Measurements from ENCODE around the gene SELE. TPM values are rescaled to one million over a fixed set of nuclear protein-coding genes. Genes with fewer than 3 reads are reported as not detected.
"Not testable (repeated sequence)": the region's sequence is repeated elsewhere in the genome, so short reads cannot be mapped to it uniquely, and the experiment has no call there.

The SELE gene
- total RNA-seq, 2 experiments from 2014 or later: not detected

GRCh38 chr1:169694304-169695075 lies 39.4 kb downstream of the SELE start:
- POLR2A ChIA-PET: interaction anchor here (0.9 to 2.4 kb wide), 3 partner anchors 12 to 108 kb away, joined by 4 to 6 read pairs (median 5); partner anchors contain the start of gene F5
- peak; percentile 79 for DNase-seq
- Mint-ChIP-seq H3K36me3 (ENCODE audit: low read depth) (peaks cover 88% of the 10 kb centered on the region), H3K4me1 (peaks cover 96% of the 10 kb centered on the region), H3K4me3 (peak overlapping the region; percentile 49), H3K27ac (peak overlapping the region; percentile 91), H3K27me3 (no peaks in the 10 kb centered on the region), H3K9me3 (no peaks in the 10 kb centered on the region)
- CTCF ChIA-PET: interaction anchor here (0.6 to 3.9 kb wide), 8 partner anchors 8 to 96 kb away, joined by 3 to 15 read pairs (median 4); no protein-coding TSS in a partner anchor

GRCh38 chr1:169692756-169693460 lies 41.0 kb downstream of the SELE start:
- DNase-seq: peak; percentile 67
- peak overlapping the region; percentile 49 for H3K4me3 Mint-ChIP-seq
- H3K9me3 Mint-ChIP-seq: no peaks in the 10 kb centered on the region
- CTCF ChIA-PET: interaction anchor here (0.6 to 3.9 kb wide), 15 partner anchors 10 to 1215 kb away, joined by 3 to 15 read pairs (median 4); no protein-coding TSS in a partner anchor
- POLR2A ChIA-PET: interaction anchor here (0.9 to 2.0 kb wide), 4 partner anchors 14 to 91 kb away, joined by 4 to 10 read pairs (median 7); no protein-coding TSS in a partner anchor
- H3K4me1 Mint-ChIP-seq: peaks cover 93% of the 10 kb centered on the region
- peaks cover 74% of the 10 kb centered on the region for H3K36me3 Mint-ChIP-seq (ENCODE audit: low read depth)
- H3K27me3 Mint-ChIP-seq: no peaks in the 10 kb centered on the region
- H3K27ac Mint-ChIP-seq: peak overlapping the region; percentile 91

- H3K4me1 Mint-ChIP-seq: peaks cover 70% of the 10 kb centered on the region
- H3K27me3 Mint-ChIP-seq: no peaks in the 10 kb centered on the region
- peak overlapping the region; percentile 89 for H3K27ac Mint-ChIP-seq
- no peak overlapping the region for H3K4me3 Mint-ChIP-seq
- CTCF ChIA-PET: interaction anchor here (1.0 to 2.5 kb wide), 5 partner anchors 9 to 22 kb away, joined by 3 to 12 read pairs (median 4); no protein-coding TSS in a partner anchor
- POLR2A ChIA-PET: no interaction called here
- H3K36me3 Mint-ChIP-seq (ENCODE audit: low read depth): peaks cover 51% of the 10 kb centered on the region
- DNase-seq: no peak
- no peaks in the 10 kb centered on the region for H3K9me3 Mint-ChIP-seq
Measured at GRCh38 chr1:169690489-169690888, 43.4 kb downstream of the SELE start.

- Mint-ChIP-seq H3K27me3 (no peaks in the 10 kb centered on the region), H3K27ac (peak overlapping the region; percentile 38), H3K4me1 (peaks cover 59% of the 10 kb centered on the region), H3K4me3 (no peak overlapping the region), H3K9me3 (no peaks in the 10 kb centered on the region), H3K36me3 (ENCODE audit: low read depth) (peaks cover 40% of the 10 kb centered on the region)
- DNase-seq: no peak
- ChIA-PET CTCF (interaction anchor here (0.6 to 2.5 kb wide), 5 partner anchors 8 to 88 kb away, joined by 3 to 12 read pairs (median 4); no protein-coding TSS in a partner anchor), POLR2A (no interaction called here)
Measured at GRCh38 chr1:169689395-169689794, 44.5 kb downstream of the SELE start.

GRCh38 chr1:169688377-169688776 lies 45.5 kb downstream of the SELE start:
- H3K27me3 Mint-ChIP-seq, DNase-seq, H3K4me3 Mint-ChIP-seq, H3K27ac Mint-ChIP-seq, H3K9me3 Mint-ChIP-seq, POLR2A ChIA-PET: not testable (repeated sequence)
- peaks cover 49% of the 10 kb centered on the region for H3K4me1 Mint-ChIP-seq
- CTCF ChIA-PET: interaction anchor here (2.5 kb wide), 1 partner anchor 12 kb away, joined by 6 read pairs; no protein-coding TSS in a partner anchor
- peaks cover 31% of the 10 kb centered on the region for H3K36me3 Mint-ChIP-seq (ENCODE audit: low read depth)

GRCh38 chr1:169683661-169684060 lies 50.2 kb downstream of the SELE start:
- ChIA-PET POLR2A (no interaction called here), CTCF (interaction anchor here (1.2 kb wide), 1 partner anchor 18 kb away, joined by 3 read pairs; no protein-coding TSS in a partner anchor)
- H3K27ac Mint-ChIP-seq: no peak overlapping the region
- no peak for DNase-seq
- peaks cover 1% of the 10 kb centered on the region for H3K36me3 Mint-ChIP-seq (ENCODE audit: low read depth)
- peaks cover 2% of the 10 kb centered on the region for H3K9me3 Mint-ChIP-seq
- no peaks in the 10 kb centered on the region for H3K27me3 Mint-ChIP-seq
- no peak overlapping the region for H3K4me3 Mint-ChIP-seq
- H3K4me1 Mint-ChIP-seq: peaks cover 39% of the 10 kb centered on the region

- H3K27ac Mint-ChIP-seq; H3K9me3 Mint-ChIP-seq; POLR2A ChIA-PET; H3K4me3 Mint-ChIP-seq; H3K36me3 Mint-ChIP-seq (ENCODE audit: low read depth); H3K27me3 Mint-ChIP-seq; DNase-seq: not testable (repeated sequence)
- CTCF ChIA-PET: interaction anchor here (0.6 to 1.2 kb wide), 3 partner anchors 14 to 18 kb away, joined by 3 read pairs; no protein-coding TSS in a partner anchor
- H3K4me1 Mint-ChIP-seq: peaks cover 36% of the 10 kb centered on the region
Measured at GRCh38 chr1:169683168-169683567, 50.7 kb downstream of the SELE start.

- ChIA-PET POLR2A (interaction anchor here (0.6 kb wide), 2 partner anchors 20 to 85 kb away, joined by 4 to 12 read pairs; no protein-coding TSS in a partner anchor), CTCF (interaction anchor here (0.6 to 1.9 kb wide), 5 partner anchors 8 to 1452 kb away, joined by 3 to 12 read pairs (median 5); no protein-coding TSS in a partner anchor)
- H3K4me1 Mint-ChIP-seq: peaks cover 43% of the 10 kb centered on the region
- peaks cover 1% of the 10 kb centered on the region for H3K36me3 Mint-ChIP-seq (ENCODE audit: low read depth)
- H3K4me3 Mint-ChIP-seq: no peak overlapping the region
- no peaks in the 10 kb centered on the region for H3K27me3 Mint-ChIP-seq
- peaks cover 2% of the 10 kb centered on the region for H3K9me3 Mint-ChIP-seq
- no peak for DNase-seq
- peak overlapping the region; percentile 57 for H3K27ac Mint-ChIP-seq
Measured at GRCh38 chr1:169682071-169682470, 51.8 kb downstream of the SELE start.

- ChIA-PET POLR2A (no interaction called here), CTCF (interaction anchor here (1.2 to 2.4 kb wide), 6 partner anchors 9 to 72 kb away, joined by 3 to 12 read pairs (median 5); no protein-coding TSS in a partner anchor)
- no peak for DNase-seq
- peaks cover 3% of the 10 kb centered on the region for H3K36me3 Mint-ChIP-seq (ENCODE audit: low read depth)
- peaks cover 2% of the 10 kb centered on the region for H3K9me3 Mint-ChIP-seq
- peaks cover 52% of the 10 kb centered on the region for H3K4me1 Mint-ChIP-seq
- H3K27ac Mint-ChIP-seq: peak overlapping the region; percentile 72
- no peak overlapping the region for H3K4me3 Mint-ChIP-seq
- H3K27me3 Mint-ChIP-seq: no peaks in the 10 kb centered on the region
Measured at GRCh38 chr1:169681140-169681539, 52.7 kb downstream of the SELE start.

- CTCF ChIA-PET: interaction anchor here (1.2 to 2.4 kb wide), 5 partner anchors 9 to 94 kb away, joined by 4 to 12 read pairs (median 6); partner anchors contain the start of gene F5
- DNase-seq: no peak
- Mint-ChIP-seq H3K4me3 (no peak overlapping the region), H3K27me3 (no peaks in the 10 kb centered on the region), H3K4me1 (peaks cover 59% of the 10 kb centered on the region), H3K27ac (peak overlapping the region; percentile 72), H3K36me3 (ENCODE audit: low read depth) (peaks cover 3% of the 10 kb centered on the region), H3K9me3 (peaks cover 2% of the 10 kb centered on the region)
- POLR2A ChIA-PET: no interaction called here
Measured at GRCh38 chr1:169680377-169681019, 53.4 kb downstream of the SELE start.

GRCh38 chr1:169679692-169680091 lies 54.2 kb downstream of the SELE start:
- Mint-ChIP-seq H3K4me1 (peaks cover 60% of the 10 kb centered on the region), H3K36me3 (ENCODE audit: low read depth) (peaks cover 3% of the 10 kb centered on the region), H3K4me3 (no peak overlapping the region), H3K27me3 (no peaks in the 10 kb centered on the region), H3K27ac (no peak overlapping the region), H3K9me3 (peaks cover 2% of the 10 kb centered on the region)
- DNase-seq: no peak
- ChIA-PET POLR2A (interaction anchor here (1.5 kb wide), 1 partner anchor 13 kb away, joined by 6 read pairs; no protein-coding TSS in a partner anchor), CTCF (interaction anchor here (1.0 to 2.4 kb wide), 6 partner anchors 8 to 93 kb away, joined by 3 to 9 read pairs (median 5); partner anchors contain the start of gene F5)

GRCh38 chr1:169676001-169676400 lies 57.9 kb downstream of the SELE start:
- Mint-ChIP-seq H3K9me3 (peaks cover 9% of the 10 kb centered on the region), H3K36me3 (ENCODE audit: low read depth) (peaks cover 11% of the 10 kb centered on the region), H3K4me1 (peaks cover 53% of the 10 kb centered on the region), H3K27me3 (no peaks in the 10 kb centered on the region), H3K4me3 (no peak overlapping the region), H3K27ac (no peak overlapping the region)
- CTCF ChIA-PET: interaction anchor here (0.6 to 1.7 kb wide), 6 partner anchors 13 to 461 kb away, joined by 3 to 6 read pairs (median 4); no protein-coding TSS in a partner anchor
- POLR2A ChIA-PET: no interaction called here
- no peak for DNase-seq

Measured in activated CD4-positive, alpha-beta T cell treated with anti-CD3 and anti-CD28 coated beads, Interleukin-2, amount 10 ng/mL, durations not matched to agents 7 days and 5 days (primary cell).